Gastroesophageal sphincter (tissue), 3 donors: Measurements from ENCODE around the gene PTPRK.

Experiments used
- POLR2A ChIP-seq, 2 donors: fragments of 450-650 bp; IDR thresholded peaks; one replicate each; pipeline ENCODE4 v1.6.1; 2017; ENCODE audit warnings: antibody characterized with exemption in 2 of 2, mild to moderate bottlenecking in 2 of 2, moderate library complexity in 1 of 2
- POLR2AphosphoS5 ChIP-seq: sonication (generic); formaldehyde crosslinking; IDR thresholded peaks from one replicate; pipeline ENCODE4 v1.6.1; 2017; ENCODE audit warnings: antibody characterized with exemption
- TF ChIP-seq, protein P1 (sequence below), 4 experiments: fragments of 200-600 bp in 2 of 4; fragments of 450-650 bp in 2 of 4; sonication (generic) in 1 of 4; IDR thresholded peaks; one replicate each; pipeline ENCODE4 v1.5.1; 2017 to 2019; ENCODE audit warnings: antibody characterized with exemption in 4 of 4, mild to moderate bottlenecking in 2 of 4, moderate library complexity in 2 of 4

DNA sequence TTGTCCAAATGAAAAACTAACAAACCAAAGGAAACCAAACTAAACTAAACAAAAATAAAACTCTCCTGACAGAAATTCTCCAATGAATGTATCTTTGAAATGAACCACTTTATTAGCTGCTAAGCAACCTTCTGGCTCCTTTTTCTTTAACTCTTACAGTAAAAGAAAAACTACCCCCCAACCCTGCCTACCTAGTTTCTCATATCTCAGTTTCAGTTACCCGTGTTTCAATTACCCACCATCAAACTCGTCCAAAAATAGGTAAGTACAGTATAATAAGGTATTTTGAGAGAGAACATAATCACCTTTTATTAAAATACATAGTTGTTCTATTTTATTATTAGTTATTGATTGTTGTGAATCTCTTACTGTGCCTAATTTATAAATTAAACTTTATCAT, 442.1 kb downstream of the PTPRK start:
- TF ChIP-seq POLR2A (IDR thresholded peaks at IDR 0.05) (no peak), POLR2AphosphoS5 (no peak)
- TF ChIP-seq, protein P1, sequence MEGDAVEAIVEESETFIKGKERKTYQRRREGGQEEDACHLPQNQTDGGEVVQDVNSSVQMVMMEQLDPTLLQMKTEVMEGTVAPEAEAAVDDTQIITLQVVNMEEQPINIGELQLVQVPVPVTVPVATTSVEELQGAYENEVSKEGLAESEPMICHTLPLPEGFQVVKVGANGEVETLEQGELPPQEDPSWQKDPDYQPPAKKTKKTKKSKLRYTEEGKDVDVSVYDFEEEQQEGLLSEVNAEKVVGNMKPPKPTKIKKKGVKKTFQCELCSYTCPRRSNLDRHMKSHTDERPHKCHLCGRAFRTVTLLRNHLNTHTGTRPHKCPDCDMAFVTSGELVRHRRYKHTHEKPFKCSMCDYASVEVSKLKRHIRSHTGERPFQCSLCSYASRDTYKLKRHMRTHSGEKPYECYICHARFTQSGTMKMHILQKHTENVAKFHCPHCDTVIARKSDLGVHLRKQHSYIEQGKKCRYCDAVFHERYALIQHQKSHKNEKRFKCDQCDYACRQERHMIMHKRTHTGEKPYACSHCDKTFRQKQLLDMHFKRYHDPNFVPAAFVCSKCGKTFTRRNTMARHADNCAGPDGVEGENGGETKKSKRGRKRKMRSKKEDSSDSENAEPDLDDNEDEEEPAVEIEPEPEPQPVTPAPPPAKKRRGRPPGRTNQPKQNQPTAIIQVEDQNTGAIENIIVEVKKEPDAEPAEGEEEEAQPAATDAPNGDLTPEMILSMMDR (IDR thresholded peaks at IDR 0.05) = no peak
